A673 (cell line): ENCODE results near the gene GRN. TPM values are rescaled to one million over a fixed set of nuclear protein-coding genes. Genes with fewer than 3 reads are reported as not detected.

Experiments
- BruUV-seq: library from RNA; stranded (reverse); fragments of 400-500 nt; replicated peaks from 2 replicates; lab custom pipeline; 2021; lab: Mats Ljungman, UMichigan
- CTCF ChIA-PET: fragments of 300-600 bp; sonication (Branson Sonifier 250); formaldehyde crosslinking; loops from one replicate; lab custom pipeline; 2022; ENCODE audit warnings: antibody characterized with exemption; lab: Charles Lee
- POLR2A ChIA-PET: fragments of 300-600 bp; sonication (Branson Sonifier 250); formaldehyde crosslinking; loops from one replicate; lab custom pipeline; 2022; ENCODE audit warnings: antibody characterized with exemption; ENCODE audit not compliant: low non-redundant PET; lab: Charles Lee
- DNase-seq: peaks from one replicate; pipeline ENCODE4 v3.0.0-alpha.2; 2015; ENCODE audit warnings: low spot score
- H3K27ac ChIP-seq: fragments of 200-600 bp; sonication (generic); 2 replicates; pipeline ENCODE4 v1.5.1; 2016; ENCODE audit warnings: mixed run types, low read depth, mild to moderate bottlenecking, mixed read lengths, antibody characterized with exemption, low read length; ENCODE audit not compliant: poor library complexity, severe bottlenecking
- H3K27me3 ChIP-seq: fragments of 200-600 bp; sonication (generic); replicated peaks from 2 replicates; pipeline ENCODE4 v1.6.1; 2017; ENCODE audit warnings: mixed run types, low read depth, mild to moderate bottlenecking, mixed read lengths, antibody characterized with exemption, low read length; ENCODE audit not compliant: insufficient read depth, poor library complexity
- H3K36me3 ChIP-seq: fragments of 200-600 bp; sonication (generic); 2 replicates; pipeline ENCODE4 v1.6.1; 2016; ENCODE audit warnings: mixed run types, mild to moderate bottlenecking, mixed read lengths, antibody characterized with exemption, low read length; ENCODE audit not compliant: insufficient read depth, poor library complexity, severe bottlenecking
- H3K4me1 ChIP-seq: fragments of 200-600 bp; sonication (generic); 2 replicates; pipeline ENCODE4 v1.6.1; 2017; ENCODE audit warnings: mixed run types, mild to moderate bottlenecking, mixed read lengths, antibody characterized with exemption, low read length; ENCODE audit not compliant: insufficient read depth, poor library complexity, severe bottlenecking
- H3K4me3 ChIP-seq: fragments of 200-600 bp; sonication (generic); 2 replicates; pipeline ENCODE4 v1.5.1; 2016; ENCODE audit warnings: low read depth, mixed run types, mild to moderate bottlenecking, mixed read lengths, low read length; ENCODE audit not compliant: poor library complexity, severe bottlenecking
- H3K9me3 ChIP-seq: fragments of 200-600 bp; sonication (generic); 2 replicates; pipeline ENCODE4 v1.6.1; 2016; ENCODE audit warnings: mixed run types, low read depth, mild to moderate bottlenecking, mixed read lengths, antibody characterized with exemption, low read length; ENCODE audit not compliant: poor library complexity, severe bottlenecking
- CTCF ChIP-seq: fragments of 300-800, 200-600 bp; sonication (generic); conservative IDR thresholded peaks from 2 replicates; pipeline ENCODE4 v1.5.1; 2017; ENCODE audit warnings: low read depth, mild to moderate bottlenecking, antibody characterized with exemption, low read length, moderate library complexity, mixed read lengths
- EZH2 ChIP-seq: fragments of 200-600 bp; sonication (generic); IDR thresholded peaks from 2 replicates; pipeline ENCODE4 v1.6.1; 2017; ENCODE audit warnings: borderline replicate concordance, low read depth, mild to moderate bottlenecking, mixed read lengths, antibody characterized with exemption, low read length; ENCODE audit not compliant: poor library complexity, severe bottlenecking
- intact Hi-C: fragments of 100-400 bp; cut with micrococcal nuclease; formaldehyde crosslinking; loops from one replicate; pipeline ENCODE4 v1.10.0; 2022; ENCODE audit not compliant: unreplicated experiment
- total RNA-seq: library from RNA; stranded (reverse); gene quantifications from 2 replicates; pipeline ENCODE4 v1.2.3, GENCODE V29; 2021

The GRN gene
- total RNA-seq, 1 experiment from 2014 or later, result 50.4 TPM

- no peak for TF ChIP-seq EZH2
- no peak for TF ChIP-seq CTCF
- no peaks in the 10 kb centered on the region for H3K36me3 ChIP-seq
- CTCF ChIA-PET, result no interaction called here
- no peaks in the 10 kb centered on the region for H3K4me1 ChIP-seq
- POLR2A ChIA-PET, result no interaction called here
- peak overlapping the region; percentile 75 for H3K27ac ChIP-seq
- no peak for DNase-seq
- peak overlapping the region; percentile 67 for H3K4me3 ChIP-seq
- no TSS peak for BruUV-seq
- no peaks in the 10 kb centered on the region for H3K9me3 ChIP-seq
- no peaks in the 10 kb centered on the region for H3K27me3 ChIP-seq
- intact Hi-C loops, result no loop called here
Observed at GRCh38 chr17:44324092-44324570, 21.0 kb upstream of the GRN start.

- ChIA-PET CTCF (no interaction called here), POLR2A (no interaction called here)
- Histone ChIP-seq H3K27ac (peak within 1 kb of the TSS; percentile 75), H3K27me3 (no peaks in the 10 kb centered on the region), H3K4me1 (no peaks in the 10 kb centered on the region), H3K36me3 (no peaks in the 10 kb centered on the region), H3K4me3 (peak within 1 kb of the TSS; percentile 67), H3K9me3 (no peaks in the 10 kb centered on the region)
- peak; percentile 85 for DNase-seq
- BruUV-seq, result no TSS peak
- intact Hi-C loops, result loop anchor here (5.0 kb wide), 1 partner anchor 102 kb away; no protein-coding TSS in a partner anchor
- TF ChIP-seq EZH2 (no peak), CTCF (no peak)
Observed at GRCh38 chr17:44324571-44325275, 20.4 kb upstream of the GRN start, which contains the start of gene SLC25A39. TSS of gene SLC25A39 (minus strand) at chr17:44324823. CDS start at chr17:44323562, 1,261 bp downstream.

GRCh38 chr17:44326861-44327444, 18.1 kb upstream of the GRN start:
- POLR2A ChIA-PET, result no interaction called here
- no peak overlapping the region for H3K27ac ChIP-seq

More at GRCh38 chr17:44326861-44327444, 18.1 kb upstream of the GRN start:
- no TSS peak for BruUV-seq
- CTCF ChIA-PET, result interaction anchor here (0.5 kb wide), 1 partner anchor 105 kb away, joined by 3 read pairs; no protein-coding TSS in a partner anchor
- Histone ChIP-seq H3K4me1 (no peaks in the 10 kb centered on the region), H3K27me3 (no peaks in the 10 kb centered on the region), H3K4me3 (no peak overlapping the region), H3K9me3 (no peaks in the 10 kb centered on the region), H3K36me3 (no peaks in the 10 kb centered on the region)
- intact Hi-C loops, result loop anchor here (5.0 kb wide), 1 partner anchor 105 kb away; no protein-coding TSS in a partner anchor
- DNase-seq, result peak; percentile 95
- TF ChIP-seq EZH2 (no peak), CTCF (no peak)
